ACC112 (cell line): ENCODE results near the gene KCNJ14.
A peak's percentile ranks its signal among the peaks of the same experiment; 100 is the strongest.

Source experiments
- H2AFZ ChIP-seq: fragments of 200-600 bp; sonication (generic); one replicate; pipeline ENCODE4 v1.6.0; 2017; ENCODE audit warnings: antibody characterized with exemption, low read length; ENCODE audit not compliant: unreplicated experiment
- H3K27ac ChIP-seq: fragments of 200-600 bp; sonication (generic); 2 replicates; pipeline ENCODE4 v1.5.1; 2014; ENCODE audit warnings: low read depth, mild to moderate bottlenecking, antibody characterized with exemption, low read length, moderate library complexity
- H3K27me3 ChIP-seq: fragments of 200-600 bp; sonication (generic); 2 replicates; pipeline ENCODE4 v1.6.1; 2014; ENCODE audit warnings: mild to moderate bottlenecking, antibody characterized with exemption, low read length, moderate library complexity, mixed read lengths; ENCODE audit not compliant: insufficient read depth
- H3K36me3 ChIP-seq: fragments of 200-600 bp; sonication (generic); 2 replicates; pipeline ENCODE4 v1.6.1; 2016; ENCODE audit warnings: mild to moderate bottlenecking, antibody characterized with exemption, low read length, moderate library complexity, mixed read lengths; ENCODE audit not compliant: insufficient read depth
- H3K4me1 ChIP-seq: fragments of 200-600 bp; sonication (generic); one replicate; pipeline ENCODE4 v1.6.1; 2016; ENCODE audit warnings: low read length, mixed read lengths; ENCODE audit not compliant: insufficient read depth, unreplicated experiment, control insufficient read depth
- H3K4me3 ChIP-seq: fragments of 200-600 bp; sonication (generic); 2 replicates; pipeline ENCODE4 v1.5.1; 2014; ENCODE audit warnings: mild to moderate bottlenecking, low read depth, low read length
- H3K79me2 ChIP-seq: fragments of 200-600 bp; sonication (generic); one replicate; pipeline ENCODE4 v1.6.0; 2016; ENCODE audit warnings: low read length; ENCODE audit not compliant: control insufficient read depth, unreplicated experiment, insufficient read depth

The KCNJ14 gene

DNA sequence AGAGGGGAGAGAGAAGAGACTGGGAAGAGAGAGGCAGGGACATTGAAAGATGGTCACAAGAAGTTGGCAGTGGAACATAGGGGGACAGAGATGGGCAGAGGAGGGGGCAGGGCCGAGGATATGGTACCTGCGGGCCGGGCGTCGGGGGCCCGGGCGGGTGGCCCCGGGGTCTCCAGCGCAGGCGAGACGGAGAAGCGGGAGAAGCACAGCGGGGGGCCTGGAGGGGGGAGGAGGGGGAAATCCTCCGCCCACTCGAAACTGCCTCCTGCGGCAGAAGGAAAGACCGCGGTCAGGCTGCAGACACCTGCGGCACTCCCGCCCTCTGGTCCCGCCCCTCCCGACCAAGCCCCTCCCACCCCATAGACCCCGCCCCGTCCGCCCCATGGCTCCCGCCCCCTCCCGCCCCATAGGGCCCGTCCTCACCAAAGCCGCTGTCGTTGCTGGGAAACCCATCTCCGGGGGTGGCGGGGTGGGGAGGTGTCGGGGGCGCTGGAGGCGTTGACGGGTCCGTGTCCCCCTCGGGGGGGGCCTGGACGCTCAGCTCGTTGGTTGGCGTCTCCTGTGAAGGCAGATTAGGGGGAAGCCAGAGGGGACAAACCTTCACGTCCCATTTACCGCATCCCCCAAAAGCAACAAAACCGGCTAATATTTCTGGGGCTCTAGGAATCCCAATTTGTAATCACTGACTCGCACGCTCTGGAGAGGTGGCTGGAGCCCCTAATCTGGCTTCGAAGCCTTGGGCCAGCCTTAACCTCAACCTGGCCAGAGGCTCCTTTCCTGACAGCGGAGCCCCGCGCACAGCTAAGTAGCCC, 35.8 kb downstream of the KCNJ14 start:
- Histone ChIP-seq H3K27ac (no peak overlapping the region), H3K27me3 (peaks cover 4% of the 10 kb centered on the region; the same call in 1 of the 2 replicates), H2AFZ (no peak overlapping the region), H3K4me1 (peaks cover 13% of the 10 kb centered on the region), H3K4me3 (no peak overlapping the region), H3K79me2 (no peaks in the 10 kb centered on the region), H3K36me3 (no peaks in the 10 kb centered on the region)

DNA sequence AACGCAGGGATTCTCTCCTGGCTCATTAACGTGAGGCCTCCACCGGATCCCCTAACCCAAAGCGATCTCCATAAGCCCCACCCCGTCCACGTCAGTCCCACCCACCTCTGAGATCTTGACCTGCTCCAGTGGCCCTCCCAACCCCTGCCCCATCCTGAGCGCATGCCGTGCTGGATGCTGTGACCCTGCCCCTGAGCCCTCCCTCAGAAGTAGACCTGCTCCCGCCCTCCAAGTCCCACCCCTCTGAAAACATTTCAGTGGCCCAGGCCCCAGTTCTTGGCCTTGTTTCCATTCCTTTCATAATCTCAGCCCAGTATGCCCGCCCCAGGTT, 36.4 kb downstream of the KCNJ14 start:
- H3K27me3 ChIP-seq, result peaks cover 4% of the 10 kb centered on the region; the same call in 1 of the 2 replicates
- no peaks in the 10 kb centered on the region for H3K79me2 ChIP-seq
- H2AFZ ChIP-seq, result no peak overlapping the region
- no peak overlapping the region for H3K4me3 ChIP-seq
- H3K27ac ChIP-seq, result no peak overlapping the region
- peaks cover 13% of the 10 kb centered on the region for H3K4me1 ChIP-seq
- H3K36me3 ChIP-seq, result no peaks in the 10 kb centered on the region

DNA sequence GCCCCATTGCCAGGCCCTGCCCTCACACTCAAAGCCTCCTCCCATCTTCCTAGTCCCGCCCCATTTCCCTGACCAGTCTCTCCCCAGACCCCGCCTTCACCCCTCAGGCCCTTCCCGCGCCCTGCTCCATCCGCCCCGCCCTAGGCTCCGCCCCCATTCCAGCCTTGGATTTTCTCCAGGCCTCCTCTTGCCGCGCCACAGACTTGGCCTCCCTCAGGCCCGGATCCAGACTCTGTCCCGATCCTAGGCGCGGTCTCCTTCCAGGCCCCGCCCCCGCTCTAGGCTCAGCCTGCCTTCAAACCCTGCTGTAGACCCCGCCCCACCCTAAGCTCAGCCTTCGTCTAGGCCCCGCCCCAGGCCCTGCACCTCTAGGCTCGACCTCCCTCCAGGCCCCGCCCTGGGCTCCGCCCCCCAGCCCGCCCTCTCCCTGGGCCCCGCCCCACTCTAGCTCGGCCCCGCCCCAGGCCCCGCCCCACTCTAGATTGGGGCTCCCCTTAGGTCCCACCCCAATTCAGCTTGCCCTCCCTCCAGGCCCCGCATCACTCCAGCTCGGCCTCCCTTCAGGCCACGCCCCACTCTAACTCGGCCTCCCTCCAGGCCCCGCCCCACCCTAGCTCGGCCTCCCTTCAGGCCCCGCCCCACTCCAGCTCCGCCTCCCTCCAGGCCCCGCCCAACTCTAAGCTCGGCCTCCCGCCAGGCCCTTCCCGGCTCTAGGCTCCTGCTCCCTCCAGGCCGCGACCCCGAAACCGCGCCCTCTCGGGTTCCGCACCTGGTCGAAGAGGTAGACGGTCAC, 37.7 kb downstream of the KCNJ14 start:
- Histone ChIP-seq H2AFZ (peak overlapping the region; percentile 85), H3K79me2 (no peaks in the 10 kb centered on the region), H3K4me1 (peaks cover 5% of the 10 kb centered on the region), H3K4me3 (peak overlapping the region; percentile 85), H3K27ac (no peak overlapping the region), H3K27me3 (peaks cover 4% of the 10 kb centered on the region; the same call in 1 of the 2 replicates), H3K36me3 (no peaks in the 10 kb centered on the region)

DNA sequence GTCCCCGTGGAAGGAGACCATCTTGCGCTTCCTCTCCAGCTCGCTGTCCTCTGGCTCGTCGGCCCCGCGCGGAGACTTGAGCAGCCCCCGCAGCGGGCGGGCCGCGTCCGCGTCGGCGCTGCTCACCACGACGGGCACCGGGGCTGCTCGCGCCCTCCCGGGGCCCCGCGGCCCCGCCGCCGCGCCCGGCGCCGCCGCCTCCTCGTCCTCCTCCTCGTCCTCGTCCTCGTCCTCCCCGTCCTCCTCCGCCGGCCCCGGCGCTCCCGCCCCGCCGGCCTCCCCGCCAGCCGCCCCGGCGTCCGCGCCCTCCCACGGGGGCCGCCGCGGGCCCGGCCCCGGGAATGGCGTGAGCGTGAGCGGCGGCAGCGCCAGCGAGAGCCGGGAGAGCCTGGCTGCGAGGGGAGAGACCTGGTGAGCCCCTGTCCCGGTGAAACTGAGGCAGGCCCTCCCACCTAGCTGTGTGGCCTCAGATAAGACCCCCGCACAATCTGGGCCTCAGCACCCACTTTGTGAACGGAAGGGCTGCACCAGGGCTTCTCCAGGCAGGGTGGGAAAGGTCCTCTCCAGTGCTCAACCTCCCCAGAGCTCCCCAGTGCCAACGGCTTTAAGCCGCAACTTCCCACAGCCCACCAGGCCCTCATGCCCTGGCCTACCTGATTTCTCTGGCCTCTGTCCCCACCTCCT, 38.5 kb downstream of the KCNJ14 start:
- no peaks in the 10 kb centered on the region for H3K4me1 ChIP-seq
- peak overlapping the region; percentile 85 for H3K4me3 ChIP-seq
- H3K27me3 ChIP-seq, result peaks cover 5% of the 10 kb centered on the region; the same call in 1 of the 2 replicates
- peak overlapping the region; percentile 85 for H2AFZ ChIP-seq
- no peaks in the 10 kb centered on the region for H3K36me3 ChIP-seq
- no peak overlapping the region for H3K27ac ChIP-seq
- no peaks in the 10 kb centered on the region for H3K79me2 ChIP-seq

DNA sequence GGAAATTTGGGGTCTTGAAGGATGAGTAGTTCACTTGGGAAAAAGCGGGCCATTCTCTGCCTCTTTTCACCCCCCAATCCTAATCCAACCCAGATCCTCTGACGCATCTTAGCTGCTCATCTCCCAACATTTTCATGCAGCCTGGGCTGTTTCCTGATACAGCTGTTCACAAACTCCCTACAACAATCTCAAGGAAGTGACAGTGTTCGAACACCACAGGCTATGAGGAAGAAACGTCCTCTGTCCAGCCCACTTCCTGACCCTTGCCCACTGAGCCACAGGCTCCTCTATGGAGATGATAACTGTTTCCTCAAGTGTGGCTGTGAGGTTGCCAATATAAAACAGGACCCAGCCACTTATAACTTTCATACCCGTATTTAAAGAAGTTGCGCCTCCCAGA, 40.0 kb downstream of the KCNJ14 start:
- H3K4me1 ChIP-seq, result no peaks in the 10 kb centered on the region
- H3K27ac ChIP-seq, result no peak overlapping the region
- peaks cover 16% of the 10 kb centered on the region for H3K27me3 ChIP-seq
- no peak overlapping the region for H3K4me3 ChIP-seq
- no peaks in the 10 kb centered on the region for H3K79me2 ChIP-seq
- H3K36me3 ChIP-seq, result no peaks in the 10 kb centered on the region
- no peak overlapping the region for H2AFZ ChIP-seq

DNA sequence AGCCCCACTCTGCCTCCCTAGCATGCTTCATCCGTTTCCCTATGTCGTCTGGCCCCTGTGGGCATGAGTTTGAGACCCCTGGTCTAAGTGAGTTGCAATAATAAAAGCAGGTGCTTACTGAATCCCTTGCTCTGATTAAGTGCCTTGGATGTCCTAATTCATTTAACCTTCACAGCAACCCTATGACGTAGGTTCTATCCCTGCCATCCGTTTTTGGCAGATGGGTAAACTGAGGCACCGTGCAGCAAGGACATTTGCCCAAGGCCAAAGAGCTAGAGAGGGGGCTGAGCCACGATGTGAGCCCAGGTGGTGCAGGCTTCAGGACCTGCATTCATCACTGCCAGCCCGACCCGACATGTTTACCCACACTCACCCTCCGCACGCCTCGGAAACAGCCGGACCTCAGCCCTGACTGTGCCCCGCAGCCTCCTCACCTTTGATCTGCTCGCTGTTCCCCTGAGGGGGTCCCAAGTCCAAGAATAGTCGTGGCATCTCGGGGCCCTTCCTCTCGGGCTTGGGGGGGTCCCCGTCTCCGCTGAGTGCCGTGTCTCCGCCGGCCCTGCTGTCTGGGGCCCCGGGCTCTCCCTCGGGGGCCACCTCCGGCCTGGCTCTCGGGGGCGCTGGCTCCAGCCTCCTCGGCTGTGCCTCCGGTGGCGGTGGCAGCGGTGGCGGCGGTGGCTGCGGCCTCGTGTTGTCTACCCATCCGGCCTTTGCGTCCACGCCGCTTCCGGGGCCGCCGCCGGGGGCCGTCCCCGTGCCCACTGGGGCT, 41.8 kb downstream of the KCNJ14 start:
- no peaks in the 10 kb centered on the region for H3K4me1 ChIP-seq
- H3K27me3 ChIP-seq, result peaks cover 22% of the 10 kb centered on the region
- no peak overlapping the region for H3K27ac ChIP-seq
- H2AFZ ChIP-seq, result no peak overlapping the region
- H3K4me3 ChIP-seq, result no peak overlapping the region
- H3K36me3 ChIP-seq, result no peaks in the 10 kb centered on the region
- H3K79me2 ChIP-seq, result no peaks in the 10 kb centered on the region

DNA sequence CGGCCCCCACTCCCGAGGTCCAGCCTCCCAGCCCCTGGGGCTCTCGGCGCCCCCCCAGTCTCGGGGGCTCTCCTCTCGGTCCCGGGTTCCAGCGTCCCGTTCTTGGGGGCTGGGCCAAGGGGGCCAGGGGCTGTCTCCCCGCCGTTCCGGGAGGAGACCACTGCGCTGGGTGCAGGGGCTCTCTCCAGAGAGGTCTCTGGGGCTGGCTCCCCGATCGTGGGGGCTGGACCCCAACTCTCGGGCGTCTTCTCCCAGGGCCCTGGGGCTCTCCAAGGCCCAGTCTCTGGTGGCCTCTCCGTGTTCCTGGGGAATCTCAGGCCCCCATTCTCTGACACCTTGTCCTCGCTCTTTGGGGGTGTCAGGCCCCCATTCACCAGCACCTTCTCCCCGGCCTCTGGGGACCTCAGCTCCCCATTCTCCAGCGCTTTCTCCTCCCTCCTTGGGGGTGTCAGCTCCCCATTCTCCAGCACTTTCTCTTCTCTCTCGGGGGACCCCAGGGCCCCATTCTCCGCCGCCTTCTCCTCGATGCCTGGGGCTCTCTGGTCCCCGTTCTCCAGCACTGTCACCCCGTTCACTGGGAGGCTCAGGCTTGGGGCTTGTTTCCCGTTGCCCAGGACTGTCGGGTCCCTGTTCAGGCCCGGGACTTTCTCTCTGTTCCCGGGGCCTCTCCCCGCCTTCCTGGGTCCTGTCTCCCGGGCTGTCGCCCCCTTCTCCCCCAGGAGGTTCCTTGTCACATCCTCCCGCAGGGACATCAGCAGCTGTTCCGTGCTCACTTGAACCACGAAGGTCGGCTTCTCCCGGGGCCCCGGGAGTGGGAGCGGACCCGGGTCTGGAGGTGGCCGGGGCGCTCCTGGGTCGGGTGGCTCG, 42.6 kb downstream of the KCNJ14 start:
- no peak overlapping the region for H3K4me3 ChIP-seq
- no peaks in the 10 kb centered on the region for H3K4me1 ChIP-seq
- no peaks in the 10 kb centered on the region for H3K36me3 ChIP-seq
- no peaks in the 10 kb centered on the region for H3K79me2 ChIP-seq
- peaks cover 22% of the 10 kb centered on the region for H3K27me3 ChIP-seq
- H3K27ac ChIP-seq, result no peak overlapping the region
- H2AFZ ChIP-seq, result no peak overlapping the region

DNA sequence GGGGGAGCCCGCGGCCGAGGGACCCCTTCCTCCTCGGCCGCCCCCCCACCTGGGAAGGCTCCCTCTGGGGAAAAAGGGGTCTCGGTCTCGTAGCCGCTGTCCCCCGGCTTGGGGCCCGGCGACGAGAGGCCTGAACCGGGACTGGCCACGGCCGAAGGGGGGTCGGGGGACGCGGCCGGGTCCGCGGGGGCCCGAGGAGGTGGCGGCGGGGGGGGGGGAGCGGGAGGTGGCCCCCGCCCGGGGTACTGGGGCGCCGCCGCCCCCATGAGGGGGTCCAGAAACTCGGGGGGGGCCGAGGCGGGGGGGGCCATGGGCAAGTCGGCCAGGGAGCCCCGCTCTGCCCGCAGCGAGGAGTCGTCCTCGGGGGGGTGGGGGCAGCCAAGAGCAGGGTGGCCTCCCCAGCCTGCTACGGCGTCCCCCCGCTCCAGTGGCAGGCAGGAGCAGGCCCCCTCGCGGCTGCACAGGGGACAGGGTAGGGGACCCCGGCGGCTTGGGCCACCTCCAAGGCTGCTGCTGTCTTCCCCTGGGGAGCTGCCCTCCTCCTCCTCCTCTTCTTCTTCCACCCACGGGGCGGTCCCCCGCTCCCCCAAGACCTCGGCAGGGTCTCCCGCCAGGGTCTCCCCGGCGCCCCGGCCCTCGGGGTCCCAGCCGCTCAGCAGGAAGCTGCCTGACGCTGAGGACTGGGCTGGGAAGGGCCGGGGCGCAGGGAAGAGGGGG, 43.4 kb downstream of the KCNJ14 start:
- Histone ChIP-seq H3K4me3 (no peak overlapping the region), H3K36me3 (no peaks in the 10 kb centered on the region), H2AFZ (no peak overlapping the region), H3K79me2 (no peaks in the 10 kb centered on the region), H3K27me3 (peaks cover 22% of the 10 kb centered on the region), H3K4me1 (no peaks in the 10 kb centered on the region), H3K27ac (no peak overlapping the region)

DNA sequence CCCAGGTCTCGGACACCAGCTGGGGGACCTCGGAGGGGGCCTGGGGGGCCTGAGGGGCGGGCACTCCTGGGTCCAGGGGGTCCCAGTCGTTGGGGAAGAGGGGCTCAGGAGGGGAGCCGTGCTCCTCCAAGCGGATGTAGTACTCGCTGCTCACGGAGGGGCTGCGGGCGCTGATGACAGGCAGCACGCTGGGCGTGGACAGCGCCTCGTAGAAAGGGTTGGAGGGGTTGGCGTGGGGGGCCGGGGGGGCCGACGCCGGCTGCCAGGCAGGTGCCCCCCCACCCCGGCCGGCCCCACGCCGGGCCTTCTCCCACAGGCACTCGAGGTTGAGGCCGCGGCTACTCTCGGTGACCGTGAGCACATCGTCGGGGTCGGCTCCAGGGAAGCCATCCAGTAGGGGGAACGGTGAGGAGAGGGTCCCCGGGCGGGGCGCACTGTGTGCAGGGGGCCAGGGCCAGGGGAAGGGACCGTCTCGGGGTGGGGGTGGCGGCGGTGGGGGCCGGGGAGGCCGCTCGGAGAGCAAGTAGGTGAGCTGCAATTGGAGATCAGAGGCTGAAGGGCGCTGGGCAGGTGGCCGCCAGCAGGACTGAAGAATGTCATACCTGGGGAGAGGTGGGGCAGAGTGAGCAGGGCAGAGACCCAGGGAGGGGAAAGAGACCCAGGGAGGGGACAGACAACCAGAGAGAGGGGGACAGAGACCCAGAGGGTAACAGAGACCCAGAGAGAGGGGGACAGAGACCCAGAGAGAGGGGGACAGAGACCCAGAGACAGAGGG, 44.1 kb downstream of the KCNJ14 start:
- H3K4me1 ChIP-seq, result no peaks in the 10 kb centered on the region
- H2AFZ ChIP-seq, result no peak overlapping the region
- peaks cover 22% of the 10 kb centered on the region for H3K27me3 ChIP-seq
- no peaks in the 10 kb centered on the region for H3K36me3 ChIP-seq
- H3K79me2 ChIP-seq, result no peaks in the 10 kb centered on the region
- H3K27ac ChIP-seq, result no peak overlapping the region
- no peak overlapping the region for H3K4me3 ChIP-seq
